Upper lobe of right lung (tissue), 1 donor: Measurements from ENCODE around the gene GPRC5D. TPM values are rescaled to one million over a fixed set of nuclear protein-coding genes. Genes with fewer than 3 reads are reported as not detected.

ENCODE experiments used
- ATAC-seq: fragments of 200-7000 bp; cut with Tn5 transposase; one replicate; pipeline ENCODE4 v1.9.1; 2020; ENCODE audit warnings: mild to moderate bottlenecking, moderate library complexity
- DNase-seq: peaks from one replicate; pipeline ENCODE4 v3.0.0-alpha.2; 2020
- H3K27ac ChIP-seq: fragments of 200-600 bp; one replicate; pipeline ENCODE4 v1.8.0; 2022
- H3K27me3 ChIP-seq: fragments of 200-600 bp; one replicate; pipeline ENCODE4 v1.8.0; 2022; ENCODE audit warnings: mild to moderate bottlenecking
- H3K36me3 ChIP-seq: fragments of 200-600 bp; one replicate; pipeline ENCODE4 v1.8.0; 2022
- H3K4me1 ChIP-seq: fragments of 200-600 bp; one replicate; pipeline ENCODE4 v1.8.0; 2022
- H3K4me3 ChIP-seq: fragments of 200-600 bp; one replicate; pipeline ENCODE4 v1.8.0; 2022; ENCODE audit warnings: mild to moderate bottlenecking
- H3K9me3 ChIP-seq: fragments of 200-600 bp; one replicate; pipeline ENCODE4 v1.8.0; 2022
- intact Hi-C: fragments of 100-400 bp; cut with DNase I; formaldehyde crosslinking; loops from one replicate; pipeline ENCODE4 v1.11.0; 2022
- total RNA-seq: library from RNA; stranded (reverse); fragmentation: NEBNext Ultra II Directional; extraction: Animal tissue kit (Norgen Biotek cat#: 25700); gene quantifications from one replicate; pipeline ENCODE4 v1.2.1, GENCODE V29; 2021
- TF ChIP-seq, protein P1 (sequence below): fragments of 200-600 bp; IDR thresholded peaks from one replicate; pipeline ENCODE4 v1.8.0; 2022; ENCODE audit warnings: antibody characterized with exemption
- donor health status: DM: no; HTN: yes; CAD: no; lungs with severe emphysema.

The GPRC5D gene
- total RNA-seq, 1 donor from 2014 or later: not detected

DNA sequence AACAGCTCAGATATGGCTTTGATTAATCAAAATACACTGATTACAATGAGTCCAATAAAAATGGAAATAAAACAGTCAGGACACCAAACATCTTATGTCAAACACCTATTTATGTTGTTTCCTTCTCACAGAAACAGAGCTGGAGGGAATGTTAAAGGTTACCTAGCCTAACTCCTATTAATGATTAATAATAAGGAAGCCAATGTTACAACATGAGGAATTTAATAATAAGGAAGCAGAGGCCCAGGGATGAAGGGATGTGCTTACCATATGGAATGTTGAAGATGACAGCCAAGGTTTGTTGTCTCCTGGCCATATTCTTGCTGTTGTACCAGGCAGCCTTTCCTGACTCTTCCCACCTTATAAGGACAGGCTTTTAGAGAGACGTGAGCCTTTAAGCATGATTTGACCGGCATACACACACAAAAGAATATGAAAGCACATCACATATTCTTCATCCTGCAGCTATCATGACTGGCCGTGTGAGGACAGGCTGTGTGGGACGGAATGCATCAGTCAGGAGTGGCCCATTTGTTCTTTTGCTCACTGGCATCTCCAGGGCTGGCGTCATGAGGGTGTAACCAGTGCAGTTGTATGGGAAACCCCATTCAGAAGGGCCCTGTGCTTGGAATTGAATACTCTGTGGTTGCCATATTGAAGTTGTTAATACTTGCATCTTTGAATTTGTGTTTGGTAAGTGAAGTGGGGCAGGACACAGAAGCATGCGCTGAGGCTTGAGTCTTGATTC is 3.1 kb upstream of the GPRC5D start:
- intact Hi-C loops: no loop called here
- Histone ChIP-seq H3K4me1 (no peaks in the 10 kb centered on the region), H3K27me3 (no peaks in the 10 kb centered on the region), H3K27ac (no peak overlapping the region), H3K4me3 (no peak overlapping the region), H3K36me3 (no peaks in the 10 kb centered on the region), H3K9me3 (no peaks in the 10 kb centered on the region)
- DNase-seq (no peak), ATAC-seq (peak; percentile 44)
- TF ChIP-seq, protein P1, sequence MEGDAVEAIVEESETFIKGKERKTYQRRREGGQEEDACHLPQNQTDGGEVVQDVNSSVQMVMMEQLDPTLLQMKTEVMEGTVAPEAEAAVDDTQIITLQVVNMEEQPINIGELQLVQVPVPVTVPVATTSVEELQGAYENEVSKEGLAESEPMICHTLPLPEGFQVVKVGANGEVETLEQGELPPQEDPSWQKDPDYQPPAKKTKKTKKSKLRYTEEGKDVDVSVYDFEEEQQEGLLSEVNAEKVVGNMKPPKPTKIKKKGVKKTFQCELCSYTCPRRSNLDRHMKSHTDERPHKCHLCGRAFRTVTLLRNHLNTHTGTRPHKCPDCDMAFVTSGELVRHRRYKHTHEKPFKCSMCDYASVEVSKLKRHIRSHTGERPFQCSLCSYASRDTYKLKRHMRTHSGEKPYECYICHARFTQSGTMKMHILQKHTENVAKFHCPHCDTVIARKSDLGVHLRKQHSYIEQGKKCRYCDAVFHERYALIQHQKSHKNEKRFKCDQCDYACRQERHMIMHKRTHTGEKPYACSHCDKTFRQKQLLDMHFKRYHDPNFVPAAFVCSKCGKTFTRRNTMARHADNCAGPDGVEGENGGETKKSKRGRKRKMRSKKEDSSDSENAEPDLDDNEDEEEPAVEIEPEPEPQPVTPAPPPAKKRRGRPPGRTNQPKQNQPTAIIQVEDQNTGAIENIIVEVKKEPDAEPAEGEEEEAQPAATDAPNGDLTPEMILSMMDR: no peak

DNA sequence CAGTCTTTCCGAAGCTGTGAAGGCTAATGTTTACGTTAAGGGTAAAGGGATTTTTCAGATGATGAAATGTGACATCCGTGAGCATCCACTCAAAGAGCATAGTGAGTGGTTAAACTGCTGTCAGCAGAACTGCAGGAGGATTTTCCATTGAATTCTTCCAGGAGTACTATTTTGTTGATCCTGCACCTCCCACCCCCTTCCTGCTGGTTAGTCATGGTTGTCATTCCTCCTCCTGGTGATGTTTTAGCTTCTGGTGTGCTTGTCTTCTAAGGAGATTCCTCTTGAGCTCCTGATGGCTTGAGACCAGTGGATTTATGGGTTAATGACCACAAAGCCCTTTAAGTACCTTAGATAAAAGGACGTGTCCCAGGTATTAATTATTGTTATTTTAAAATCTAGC is 2.4 kb upstream of the GPRC5D start:
- Histone ChIP-seq H3K27ac (no peak overlapping the region), H3K4me1 (no peaks in the 10 kb centered on the region), H3K36me3 (no peaks in the 10 kb centered on the region), H3K27me3 (no peaks in the 10 kb centered on the region), H3K4me3 (no peak overlapping the region), H3K9me3 (no peaks in the 10 kb centered on the region)
- DNase-seq (no peak), ATAC-seq (no peak)
- TF ChIP-seq, protein P1: no peak
- intact Hi-C loops: no loop called here

DNA sequence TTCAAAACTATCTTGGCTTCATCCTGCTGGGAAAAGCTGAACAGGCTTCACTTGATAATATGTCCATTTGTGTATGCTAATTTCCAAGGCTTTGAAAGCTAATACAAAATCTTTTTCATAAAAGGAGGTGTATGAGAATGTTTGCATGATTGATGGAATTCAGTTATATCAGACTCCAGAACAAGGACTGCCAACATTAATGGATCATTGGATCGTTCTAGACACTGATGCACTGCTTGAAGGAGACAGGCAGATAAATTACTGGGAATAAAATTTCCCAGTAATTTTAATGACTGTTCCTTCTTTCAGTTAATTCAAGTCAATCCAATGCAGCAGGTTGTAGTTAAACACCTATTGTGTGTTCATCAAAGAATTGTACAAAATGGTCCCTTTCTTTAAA is 466 bp downstream of the GPRC5D start:
- H3K27me3 ChIP-seq: no peaks in the 10 kb centered on the region
- no peaks in the 10 kb centered on the region for H3K4me1 ChIP-seq
- no peaks in the 10 kb centered on the region for H3K36me3 ChIP-seq
- intact Hi-C loops: no loop called here
- ATAC-seq (no peak), DNase-seq (no peak)
- H3K27ac ChIP-seq: no peak overlapping the region
- TF ChIP-seq, protein P1: no peak
- H3K4me3 ChIP-seq: no peak overlapping the region
- no peaks in the 10 kb centered on the region for H3K9me3 ChIP-seq

DNA sequence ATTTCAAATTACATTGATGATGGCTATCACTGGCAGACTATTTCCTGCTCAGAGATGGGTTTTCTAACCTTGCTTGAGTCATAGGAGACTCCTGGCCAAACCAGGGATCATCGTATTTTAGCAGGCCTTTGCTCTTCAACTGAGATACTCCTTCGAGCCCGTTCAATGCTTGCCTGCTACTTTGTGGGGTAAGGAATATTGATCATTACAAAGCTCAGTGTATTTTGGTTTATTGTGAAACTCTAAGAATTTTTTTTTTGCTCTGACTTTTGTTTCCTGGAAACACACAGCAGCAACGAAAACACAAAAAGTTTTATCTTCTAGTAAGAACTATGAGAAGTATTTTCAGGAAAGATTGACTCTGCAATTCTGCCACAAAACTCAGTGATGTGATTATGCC is 4.1 kb downstream of the GPRC5D start:
- intact Hi-C loops: no loop called here
- Histone ChIP-seq H3K27me3 (no peaks in the 10 kb centered on the region), H3K4me3 (no peak overlapping the region), H3K9me3 (no peaks in the 10 kb centered on the region), H3K27ac (no peak overlapping the region), H3K4me1 (peaks cover 7% of the 10 kb centered on the region), H3K36me3 (no peaks in the 10 kb centered on the region)
- no peak for DNase-seq
- TF ChIP-seq, protein P1: no peak
- ATAC-seq: no peak

DNA sequence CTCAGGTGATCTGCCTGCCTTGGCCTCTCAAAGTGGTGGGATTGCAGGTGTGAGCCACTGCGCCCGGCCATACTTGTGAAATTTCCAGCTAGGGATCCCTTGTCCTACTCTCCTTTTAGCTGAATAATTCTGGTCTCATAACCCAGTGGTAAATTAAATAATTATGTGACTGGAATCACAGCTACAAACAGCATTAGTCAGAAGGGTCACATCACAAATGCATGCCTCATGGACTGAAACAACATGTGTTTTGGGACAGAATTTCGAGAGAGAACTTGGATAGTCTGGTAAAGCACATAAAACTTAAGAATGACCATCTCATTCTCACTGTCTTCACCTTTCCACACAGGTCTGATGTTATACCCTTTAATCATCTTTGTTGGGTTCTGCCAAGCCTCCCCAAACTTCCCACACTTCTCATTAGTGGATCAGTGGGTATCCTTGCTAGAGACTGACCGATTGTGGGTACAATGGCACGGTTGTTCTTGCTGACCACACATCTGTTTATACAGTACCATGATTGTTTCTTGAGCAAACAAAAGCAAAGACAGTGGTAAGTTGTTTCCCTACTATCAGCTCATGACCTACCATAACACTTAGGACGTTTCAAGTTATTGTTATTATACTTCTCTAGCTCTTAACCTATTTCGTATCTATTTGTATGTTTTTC is 5.1 kb downstream of the GPRC5D start:
- no peak for DNase-seq
- no peak for ATAC-seq
- Histone ChIP-seq H3K9me3 (no peaks in the 10 kb centered on the region), H3K36me3 (no peaks in the 10 kb centered on the region), H3K4me3 (no peak overlapping the region), H3K27ac (no peak overlapping the region), H3K4me1 (peaks cover 7% of the 10 kb centered on the region), H3K27me3 (no peaks in the 10 kb centered on the region)
- intact Hi-C loops: no loop called here
- TF ChIP-seq, protein P1: no peak
